ENCODE measurements around the gene AQP12A.

- TF ChIP-seq, protein P1, sequence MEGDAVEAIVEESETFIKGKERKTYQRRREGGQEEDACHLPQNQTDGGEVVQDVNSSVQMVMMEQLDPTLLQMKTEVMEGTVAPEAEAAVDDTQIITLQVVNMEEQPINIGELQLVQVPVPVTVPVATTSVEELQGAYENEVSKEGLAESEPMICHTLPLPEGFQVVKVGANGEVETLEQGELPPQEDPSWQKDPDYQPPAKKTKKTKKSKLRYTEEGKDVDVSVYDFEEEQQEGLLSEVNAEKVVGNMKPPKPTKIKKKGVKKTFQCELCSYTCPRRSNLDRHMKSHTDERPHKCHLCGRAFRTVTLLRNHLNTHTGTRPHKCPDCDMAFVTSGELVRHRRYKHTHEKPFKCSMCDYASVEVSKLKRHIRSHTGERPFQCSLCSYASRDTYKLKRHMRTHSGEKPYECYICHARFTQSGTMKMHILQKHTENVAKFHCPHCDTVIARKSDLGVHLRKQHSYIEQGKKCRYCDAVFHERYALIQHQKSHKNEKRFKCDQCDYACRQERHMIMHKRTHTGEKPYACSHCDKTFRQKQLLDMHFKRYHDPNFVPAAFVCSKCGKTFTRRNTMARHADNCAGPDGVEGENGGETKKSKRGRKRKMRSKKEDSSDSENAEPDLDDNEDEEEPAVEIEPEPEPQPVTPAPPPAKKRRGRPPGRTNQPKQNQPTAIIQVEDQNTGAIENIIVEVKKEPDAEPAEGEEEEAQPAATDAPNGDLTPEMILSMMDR (conservative IDR thresholded peaks at IDR 0.05 in 1 of 2, IDR thresholded peaks at IDR 0.05 in 1 of 2; ENCODE audit: low read depth in 1 of 2, low read length in 2 of 2) = no peak
- TF ChIP-seq EZH2 (IDR thresholded peaks at IDR 0.05; ENCODE audit: low read length, missing control alignments) = no peak
Observed at GRCh38 chr2:240741091-240741490, 49.4 kb downstream of the AQP12A start.
